Activated CD8-positive, alpha-beta T cell treated with anti-CD3 and anti-CD28 coated beads, Interleukin-2, amount 10 ng/mL, durations not matched to agents 7 days and 5 days (primary cell): ENCODE results near the gene PAX5. TPM values are rescaled to one million over a fixed set of nuclear protein-coding genes. Genes with fewer than 3 reads are reported as not detected.

ENCODE experiments used
- ATAC-seq: fragments of 150-1000 bp; cut with Tn5 transposase; one replicate; pipeline ENCODE4 v1.10.0; 2021; ENCODE audit warnings: moderate library complexity
- CTCF ChIA-PET: fragments of 350-600 bp; sonication (Branson Sonifier 250); formaldehyde crosslinking; loops from one replicate; lab custom pipeline; 2021; ENCODE audit warnings: antibody characterized with exemption; lab: Charles Lee
- POLR2A ChIA-PET: fragments of 350-600 bp; sonication (Branson Sonifier 250); formaldehyde crosslinking; loops from one replicate; lab custom pipeline; 2021; ENCODE audit warnings: antibody characterized with exemption; lab: Charles Lee
- DNase-seq: peaks from one replicate; pipeline ENCODE4 v3.0.0-alpha.2; 2020
- H3K27ac Mint-ChIP-seq: one replicate; pipeline ENCODE4 v1.8.0; 2021; ENCODE audit warnings: mild to moderate bottlenecking, mixed read lengths
- H3K27me3 Mint-ChIP-seq: one replicate; pipeline ENCODE4 v1.8.0; 2021; ENCODE audit warnings: low read depth, mixed read lengths
- H3K36me3 Mint-ChIP-seq: one replicate; pipeline ENCODE4 v1.8.0; 2021; ENCODE audit warnings: low read depth, mixed read lengths
- H3K4me1 Mint-ChIP-seq: one replicate; pipeline ENCODE4 v1.8.0; 2021; ENCODE audit warnings: low read depth, mixed read lengths
- H3K4me3 Mint-ChIP-seq: one replicate; pipeline ENCODE4 v1.8.0; 2021; ENCODE audit warnings: mild to moderate bottlenecking, mixed read lengths
- H3K9me3 Mint-ChIP-seq: one replicate; pipeline ENCODE4 v1.8.0; 2022; ENCODE audit warnings: mixed read lengths; ENCODE audit not compliant: insufficient read depth
- total RNA-seq, 2 experiments: library from RNA; stranded (reverse); gene quantifications; one replicate each; pipeline ENCODE4 v1.2.3, GENCODE V29; 2021

Gene PAX5
- total RNA-seq, 2 experiments from 2014 or later = 0.34 to 0.45 TPM

DNA sequence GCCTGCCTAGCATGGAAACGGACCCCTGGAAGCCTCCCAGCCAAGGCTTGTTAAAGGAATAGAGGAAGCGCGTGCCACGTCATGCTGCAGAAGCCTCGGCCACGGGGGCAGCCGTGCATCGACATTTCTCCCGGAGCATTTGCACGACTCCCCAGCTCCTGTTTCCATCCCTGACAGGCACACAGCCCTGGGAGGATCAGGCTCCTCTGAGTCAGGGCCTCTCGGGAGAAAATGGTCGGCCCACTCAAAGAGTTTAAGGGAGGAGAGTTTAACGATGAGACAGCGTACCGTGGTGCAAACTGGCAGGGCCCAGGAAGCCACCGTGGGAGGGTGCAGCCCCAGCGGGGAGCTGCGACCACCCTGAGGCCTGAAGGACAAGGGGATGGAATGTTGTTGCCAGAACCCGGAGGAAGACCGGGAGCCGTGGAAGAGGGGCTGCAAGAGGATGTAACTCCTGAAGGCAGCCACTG lies 213.6 kb downstream of the PAX5 start:
- CTCF ChIA-PET = no interaction called here
- no peak overlapping the region for H3K27ac Mint-ChIP-seq
- H3K4me3 Mint-ChIP-seq = no peak overlapping the region
- DNase-seq = no peak
- POLR2A ChIA-PET = no interaction called here
- H3K9me3 Mint-ChIP-seq = no peaks in the 10 kb centered on the region
- no peaks in the 10 kb centered on the region for H3K36me3 Mint-ChIP-seq
- H3K4me1 Mint-ChIP-seq = no peaks in the 10 kb centered on the region
- peaks cover 20% of the 10 kb centered on the region for H3K27me3 Mint-ChIP-seq
- no peak for ATAC-seq

DNA sequence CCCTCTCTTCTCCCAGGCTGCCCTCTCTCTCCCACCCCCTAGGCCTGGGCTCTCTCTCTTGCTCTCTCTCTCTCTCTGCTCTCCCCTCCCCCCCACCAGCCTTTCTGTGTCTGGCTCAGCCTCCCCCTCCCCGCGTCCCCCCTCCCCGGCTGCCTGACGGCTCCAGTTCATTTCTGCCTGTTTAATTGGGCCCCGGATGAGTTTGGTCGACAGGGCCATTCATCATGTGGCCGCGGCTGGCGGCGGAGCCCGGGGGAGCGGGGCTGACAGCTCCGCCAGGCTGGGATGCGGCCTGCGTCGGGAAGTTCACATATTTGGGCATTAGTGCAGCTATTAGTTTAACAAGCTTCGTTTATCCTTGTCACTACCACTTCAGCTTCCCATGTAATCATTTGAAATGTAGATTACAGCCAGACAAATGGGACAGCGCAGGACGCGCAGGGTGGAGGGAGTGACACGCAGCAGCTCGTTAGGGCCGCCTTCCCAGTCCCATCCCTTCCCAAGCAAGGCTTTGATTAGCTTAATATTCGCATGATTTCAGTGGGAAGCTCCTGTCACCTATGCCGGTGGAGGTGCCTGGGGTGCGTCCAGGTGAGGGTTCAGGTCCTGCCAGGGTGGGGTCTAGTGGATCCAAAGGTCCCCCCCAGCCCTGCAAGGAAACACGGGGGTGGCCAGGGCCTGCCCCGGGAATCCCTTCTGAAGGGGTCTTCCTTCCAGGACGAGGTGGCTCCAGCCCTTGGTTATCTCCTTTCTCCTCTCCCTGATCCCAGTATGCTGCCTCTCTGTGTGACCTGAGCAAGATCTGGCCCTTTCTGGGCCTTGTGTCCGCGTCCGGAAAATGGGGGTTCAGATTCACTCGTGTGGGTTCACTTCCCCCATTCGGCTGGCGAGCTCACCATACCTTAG lies 214.8 kb downstream of the PAX5 start:
- Mint-ChIP-seq H3K4me1 (no peaks in the 10 kb centered on the region), H3K36me3 (no peaks in the 10 kb centered on the region), H3K27ac (no peak overlapping the region), H3K9me3 (no peaks in the 10 kb centered on the region), H3K27me3 (peaks cover 20% of the 10 kb centered on the region), H3K4me3 (no peak overlapping the region)
- DNase-seq (no peak), ATAC-seq (no peak)
- CTCF ChIA-PET = no interaction called here
- POLR2A ChIA-PET = interaction anchor here (0.5 kb wide), 1 partner anchor 197 kb away, joined by 3 read pairs; no protein-coding TSS in a partner anchor

DNA sequence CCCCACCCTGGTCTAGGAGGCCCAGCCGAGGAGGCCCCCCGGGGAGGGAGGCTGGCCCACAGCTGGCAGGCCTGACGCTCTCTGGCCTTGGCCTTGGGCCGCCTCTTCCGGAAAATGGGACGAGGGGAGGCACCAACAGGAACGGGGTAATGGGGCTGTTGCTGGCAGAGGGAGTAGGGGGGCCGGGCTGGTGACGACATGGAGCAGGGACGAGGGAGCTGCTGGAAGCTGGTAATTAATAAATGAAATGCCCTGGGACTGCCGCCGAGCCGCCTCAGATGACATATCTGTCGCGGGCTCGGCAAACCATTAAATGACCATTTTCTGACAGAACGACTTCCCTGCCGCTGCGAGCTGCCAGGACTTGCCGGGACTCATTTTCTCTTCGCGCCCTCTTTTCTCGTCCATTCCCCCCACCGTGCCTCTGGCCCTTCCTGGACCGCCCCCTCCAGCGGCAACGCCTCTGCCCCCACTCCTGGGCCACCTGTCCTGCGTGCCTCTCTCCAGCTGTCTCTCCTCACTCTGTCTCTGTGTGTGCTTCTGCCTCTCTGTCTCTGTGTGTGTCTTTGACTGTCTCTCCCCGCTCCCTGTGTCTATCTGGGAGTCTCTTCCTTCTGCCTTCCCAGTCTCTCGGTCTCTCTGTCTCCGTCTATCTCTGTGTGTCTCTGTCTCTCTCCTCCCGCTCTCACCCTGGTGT lies 215.7 kb downstream of the PAX5 start:
- ATAC-seq = no peak
- no peaks in the 10 kb centered on the region for H3K36me3 Mint-ChIP-seq
- no peaks in the 10 kb centered on the region for H3K9me3 Mint-ChIP-seq
- H3K27me3 Mint-ChIP-seq = peaks cover 20% of the 10 kb centered on the region
- ChIA-PET POLR2A (no interaction called here), CTCF (no interaction called here)
- no peak for DNase-seq
- H3K4me1 Mint-ChIP-seq = no peaks in the 10 kb centered on the region
- no peak overlapping the region for H3K4me3 Mint-ChIP-seq
- H3K27ac Mint-ChIP-seq = no peak overlapping the region

DNA sequence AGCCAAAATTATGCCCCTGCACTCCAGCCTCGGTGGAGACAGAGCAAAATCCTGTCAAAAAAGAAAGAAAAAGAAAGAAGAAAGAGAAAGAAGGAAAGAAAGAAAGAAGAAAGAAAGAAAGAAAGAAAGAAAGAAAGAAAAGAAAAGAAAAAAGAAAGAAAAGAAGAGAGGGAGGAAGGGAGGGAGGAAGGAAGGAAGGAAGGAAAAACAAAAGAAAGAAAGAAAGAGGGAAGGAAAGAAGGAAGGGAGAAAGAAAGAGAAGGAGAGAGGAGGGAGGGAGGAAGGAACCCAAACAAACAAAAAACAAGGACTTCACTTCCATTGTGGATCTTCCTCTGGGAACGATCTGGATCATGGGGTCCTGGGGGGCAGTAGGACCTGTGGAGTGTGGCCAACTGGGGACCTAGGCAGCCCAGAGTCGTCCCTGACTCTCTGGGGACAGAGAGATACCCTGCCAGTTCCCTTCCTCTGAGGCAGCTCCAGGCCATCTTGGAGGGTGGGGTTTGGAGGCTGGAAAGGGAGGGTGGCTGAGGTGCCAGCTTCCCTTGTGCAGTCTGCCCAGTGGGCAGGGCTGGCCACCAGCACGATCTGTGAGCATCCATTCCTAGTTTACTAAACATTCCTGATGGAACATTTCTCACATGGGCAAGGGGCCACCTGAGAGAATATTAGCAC lies 216.8 kb downstream of the PAX5 start:
- H3K36me3 Mint-ChIP-seq = no peaks in the 10 kb centered on the region
- peaks cover 22% of the 10 kb centered on the region for H3K27me3 Mint-ChIP-seq
- H3K27ac Mint-ChIP-seq = no peak overlapping the region
- H3K4me1 Mint-ChIP-seq = no peaks in the 10 kb centered on the region
- ATAC-seq = no peak
- ChIA-PET POLR2A (no interaction called here), CTCF (no interaction called here)
- no peaks in the 10 kb centered on the region for H3K9me3 Mint-ChIP-seq
- H3K4me3 Mint-ChIP-seq = no peak overlapping the region
- DNase-seq = no peak

DNA sequence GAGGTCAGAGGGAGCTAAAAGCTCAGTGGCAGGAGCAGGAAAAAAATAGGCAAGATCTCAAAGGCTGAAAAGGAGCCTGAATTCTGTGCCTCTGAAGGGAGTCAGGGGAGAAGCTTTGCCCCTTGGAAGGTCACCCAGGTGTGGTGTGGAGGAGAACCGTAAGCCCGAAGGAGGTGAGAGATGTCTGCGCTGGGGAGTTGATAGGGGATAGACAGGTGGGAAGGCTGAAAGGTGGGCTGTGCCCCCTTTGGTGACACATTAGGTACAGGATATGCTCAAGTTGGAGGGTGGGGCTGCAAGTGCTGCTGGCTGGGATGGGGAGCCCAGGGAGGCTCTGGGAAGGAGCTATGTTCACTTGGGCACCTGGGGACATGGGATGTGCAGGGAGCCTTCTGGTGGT lies 217.7 kb downstream of the PAX5 start:
- CTCF ChIA-PET = no interaction called here

DNA sequence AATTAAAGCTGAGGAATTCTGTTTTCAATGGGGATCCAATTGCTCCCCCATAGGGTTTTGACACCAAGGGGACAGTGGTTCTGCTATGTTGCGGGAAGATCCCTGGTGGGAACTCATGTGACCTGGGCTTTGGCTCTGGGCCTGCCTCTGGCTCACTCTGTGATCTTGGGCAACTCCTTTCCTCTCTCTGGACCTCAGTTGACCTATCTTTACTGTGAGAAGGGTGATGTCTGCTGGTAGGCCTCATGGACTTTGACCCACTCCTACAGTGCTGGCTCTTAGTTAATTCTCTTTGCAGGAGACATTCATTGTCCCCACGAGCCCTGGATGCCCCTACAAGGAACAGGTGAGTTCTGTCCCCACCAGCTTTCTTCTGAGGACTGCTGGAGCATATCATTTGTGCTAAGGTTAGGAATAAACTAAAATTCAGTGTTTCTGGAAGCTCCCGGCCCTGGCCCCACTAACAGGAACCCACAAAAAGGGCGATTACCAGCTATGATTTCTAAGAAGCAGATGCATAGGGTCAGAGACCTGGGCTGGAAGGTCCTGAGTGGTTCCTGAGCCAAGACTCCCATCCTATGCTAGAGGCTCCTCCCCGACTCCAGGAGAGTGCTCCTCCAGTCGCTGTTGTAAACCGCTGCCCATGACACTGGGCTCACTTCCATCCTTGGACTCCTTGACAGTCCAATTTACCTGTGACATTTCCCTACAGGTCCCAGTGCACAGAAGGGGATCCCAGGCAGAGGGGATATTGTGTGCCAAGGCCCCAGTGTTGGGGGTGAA lies 218.3 kb downstream of the PAX5 start:
- ChIA-PET CTCF (no interaction called here), POLR2A (no interaction called here)
- DNase-seq = no peak
- Mint-ChIP-seq H3K4me3 (no peak overlapping the region), H3K36me3 (no peaks in the 10 kb centered on the region), H3K4me1 (no peaks in the 10 kb centered on the region), H3K27ac (no peak overlapping the region), H3K27me3 (peaks cover 22% of the 10 kb centered on the region), H3K9me3 (no peaks in the 10 kb centered on the region)
- ATAC-seq = no peak

More for the DNA sequence above, 217.7 kb downstream of the PAX5 start:
- DNase-seq (no peak), ATAC-seq (no peak)
- no peak overlapping the region for H3K4me3 Mint-ChIP-seq
- POLR2A ChIA-PET = no interaction called here
- H3K27ac Mint-ChIP-seq = no peak overlapping the region
- H3K4me1 Mint-ChIP-seq = no peaks in the 10 kb centered on the region
- H3K27me3 Mint-ChIP-seq = peaks cover 19% of the 10 kb centered on the region
- H3K36me3 Mint-ChIP-seq = no peaks in the 10 kb centered on the region
- H3K9me3 Mint-ChIP-seq = no peaks in the 10 kb centered on the region

DNA sequence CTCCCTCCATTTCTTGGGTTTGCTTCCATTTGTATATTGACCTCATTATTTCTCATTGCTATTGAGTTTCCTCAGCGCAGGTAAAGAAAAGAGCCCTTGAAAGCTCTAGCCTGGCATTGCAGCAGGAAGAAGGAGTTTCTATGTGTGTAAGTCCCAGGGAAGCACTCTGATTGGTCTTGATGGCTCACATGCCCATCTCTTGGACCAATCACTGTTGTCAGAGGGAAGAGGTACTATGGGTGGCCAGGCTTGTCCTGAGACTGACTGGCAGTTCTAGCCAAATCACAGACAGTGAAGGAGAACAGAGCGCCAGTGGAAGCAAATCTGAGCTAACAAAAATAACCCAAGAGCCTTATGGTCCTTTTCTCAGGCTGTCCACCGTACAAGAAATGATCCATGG lies 219.0 kb downstream of the PAX5 start:
- peaks cover 28% of the 10 kb centered on the region for H3K27me3 Mint-ChIP-seq
- H3K27ac Mint-ChIP-seq = no peak overlapping the region
- no peaks in the 10 kb centered on the region for H3K4me1 Mint-ChIP-seq
- ChIA-PET CTCF (no interaction called here), POLR2A (no interaction called here)
- no peaks in the 10 kb centered on the region for H3K36me3 Mint-ChIP-seq
- H3K9me3 Mint-ChIP-seq = no peaks in the 10 kb centered on the region
- no peak overlapping the region for H3K4me3 Mint-ChIP-seq
- DNase-seq (no peak), ATAC-seq (no peak)

DNA sequence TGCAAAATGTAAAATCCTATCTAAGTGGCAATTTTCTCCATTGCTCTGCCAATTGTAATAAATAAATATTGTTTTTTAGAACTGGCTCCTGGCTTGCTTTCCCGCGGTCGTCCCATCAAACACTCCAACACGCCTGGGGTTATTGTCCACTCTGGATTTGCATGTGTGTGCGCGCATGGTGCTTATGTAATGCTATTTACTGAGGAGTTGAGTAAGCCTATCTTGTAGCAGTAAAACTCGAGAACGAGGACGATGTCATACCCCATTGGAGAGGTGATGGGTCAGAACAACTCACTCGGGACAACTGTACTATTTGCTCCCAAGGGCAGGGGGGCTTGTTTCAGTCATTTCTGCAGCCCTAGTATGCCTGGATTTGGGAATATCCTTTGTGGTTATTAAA lies 220.9 kb downstream of the PAX5 start:
- Mint-ChIP-seq H3K9me3 (no peaks in the 10 kb centered on the region), H3K4me1 (no peaks in the 10 kb centered on the region), H3K27me3 (peaks cover 28% of the 10 kb centered on the region), H3K27ac (no peak overlapping the region), H3K4me3 (no peak overlapping the region), H3K36me3 (no peaks in the 10 kb centered on the region)
- ATAC-seq = no peak
- CTCF ChIA-PET = interaction anchor here (0.9 kb wide), 1 partner anchor 60 kb away, joined by 3 read pairs; no protein-coding TSS in a partner anchor
- DNase-seq = no peak
- POLR2A ChIA-PET = no interaction called here

DNA sequence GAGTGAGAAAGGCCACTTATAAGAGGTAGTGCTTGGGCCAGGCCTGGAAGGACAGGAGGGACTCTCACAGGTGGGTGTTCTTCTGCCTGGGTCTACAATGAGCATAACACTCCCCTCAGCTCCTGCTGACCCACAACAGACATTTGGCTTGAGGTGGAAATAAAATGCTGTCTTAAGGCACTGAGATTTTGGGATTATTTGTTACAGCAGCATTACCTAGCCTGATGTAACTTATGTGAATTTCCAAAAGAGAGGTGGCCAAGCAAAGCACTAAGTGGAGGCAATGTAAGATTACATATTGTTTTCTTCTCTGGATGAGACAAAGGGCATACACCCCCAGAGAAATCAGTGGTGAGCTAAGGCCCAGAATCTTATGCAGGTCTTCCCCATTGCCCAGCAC lies 221.5 kb downstream of the PAX5 start:
- no peak for ATAC-seq
- Mint-ChIP-seq H3K4me1 (no peaks in the 10 kb centered on the region), H3K36me3 (no peaks in the 10 kb centered on the region), H3K9me3 (no peaks in the 10 kb centered on the region), H3K27ac (no peak overlapping the region), H3K27me3 (peaks cover 28% of the 10 kb centered on the region), H3K4me3 (no peak overlapping the region)
- DNase-seq = no peak
- ChIA-PET CTCF (no interaction called here), POLR2A (no interaction called here)

DNA sequence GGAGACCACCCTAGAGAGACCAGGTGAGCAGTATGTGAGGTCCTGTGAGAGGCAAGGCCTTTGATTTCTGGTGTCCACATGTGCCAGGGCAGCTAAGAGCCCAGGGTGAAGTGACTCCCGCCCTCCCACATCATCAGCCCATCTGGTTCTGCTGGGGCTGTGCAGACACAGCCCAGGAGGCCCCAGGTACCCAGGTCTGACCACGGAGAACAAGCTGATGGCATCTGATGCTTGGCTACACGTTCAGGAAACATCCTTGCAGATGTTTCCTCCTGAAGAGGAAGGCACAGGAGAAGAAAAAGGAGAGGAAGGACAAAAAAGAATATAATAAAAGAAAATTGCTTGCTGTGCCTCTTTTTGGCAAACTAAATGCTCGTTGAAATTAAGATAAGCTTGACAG lies 225.8 kb downstream of the PAX5 start:
- ChIA-PET POLR2A (no interaction called here), CTCF (no interaction called here)
- ATAC-seq = no peak
- H3K27ac Mint-ChIP-seq = no peak overlapping the region
- no peaks in the 10 kb centered on the region for H3K36me3 Mint-ChIP-seq
- H3K4me1 Mint-ChIP-seq = no peaks in the 10 kb centered on the region
- DNase-seq = no peak
- H3K27me3 Mint-ChIP-seq = peaks cover 28% of the 10 kb centered on the region
- H3K4me3 Mint-ChIP-seq = no peak overlapping the region
- H3K9me3 Mint-ChIP-seq = no peaks in the 10 kb centered on the region

DNA sequence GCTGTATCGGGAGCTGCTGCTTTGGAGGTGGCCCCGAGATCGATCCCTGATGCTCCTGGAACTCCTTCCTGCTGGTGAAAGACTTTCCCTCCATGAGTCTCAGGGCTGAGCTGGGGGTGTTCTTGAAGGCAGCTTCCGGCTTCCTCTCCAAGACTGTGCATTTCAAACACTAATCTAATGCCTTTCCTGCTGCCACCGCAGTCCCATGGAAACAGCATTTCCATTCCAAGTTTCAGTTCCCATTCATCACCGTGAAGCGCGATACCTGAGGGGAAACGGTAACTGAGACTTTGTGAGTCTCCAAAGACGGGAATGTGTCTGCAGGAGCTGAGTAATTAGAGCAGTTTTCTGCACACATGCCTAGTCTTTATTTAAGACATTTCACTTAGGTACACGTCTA lies 230.1 kb downstream of the PAX5 start:
- Mint-ChIP-seq H3K36me3 (no peaks in the 10 kb centered on the region), H3K9me3 (no peaks in the 10 kb centered on the region), H3K27ac (no peak overlapping the region), H3K4me1 (no peaks in the 10 kb centered on the region), H3K4me3 (no peak overlapping the region), H3K27me3 (peaks cover 2% of the 10 kb centered on the region)
- ATAC-seq = no peak
- ChIA-PET CTCF (no interaction called here), POLR2A (no interaction called here)
- DNase-seq = no peak
